Stimulated activated CD4-positive, alpha-beta T cell treated with anti-CD3 and anti-CD28 coated beads, Interleukin-2, amount 100 ng/mL, for 4 hours (primary cell): ENCODE measurements around the gene PRDM16.

Source experiments
- DNase-seq: peaks from one replicate; pipeline ENCODE4 v3.0.0-alpha.2; 2020; ENCODE audit warnings: low read depth

PRDM16 gene

GRCh38 chr1:3399732-3400131 lies 330.7 kb downstream of the PRDM16 start:
- DNase-seq: no peak

DNA sequence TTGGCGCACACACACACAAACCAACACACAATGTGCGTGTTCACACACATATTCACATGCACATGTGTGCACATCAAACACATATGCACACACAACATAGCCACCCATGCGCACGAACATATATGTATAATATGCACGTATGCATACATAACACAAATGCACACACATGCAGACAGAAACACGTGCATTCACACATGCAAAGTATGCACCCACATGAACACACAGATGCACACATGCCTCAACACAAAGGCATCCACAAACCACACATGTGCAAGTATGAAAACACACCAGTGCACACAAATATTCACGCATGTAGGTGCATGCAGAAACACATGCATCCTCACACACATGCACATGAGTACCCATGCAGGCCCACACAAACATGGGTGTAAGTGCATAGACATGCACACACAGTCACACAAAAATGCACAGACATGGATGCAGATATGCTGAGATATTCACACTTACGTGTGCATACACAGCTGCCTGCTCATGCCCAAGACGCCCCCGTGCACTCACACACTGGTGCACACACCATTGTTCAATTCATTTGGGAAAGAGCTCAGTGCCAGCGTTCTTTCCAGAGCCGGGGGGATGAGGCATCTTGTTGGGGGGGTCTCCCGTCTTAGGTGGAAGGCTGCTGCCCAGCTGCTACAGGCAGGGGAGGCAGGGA lies 332.7 kb downstream of the PRDM16 start:
- no peak for DNase-seq

GRCh38 chr1:3402258-3403010 lies 333.4 kb downstream of the PRDM16 start:
- DNase-seq: no peak

DNA sequence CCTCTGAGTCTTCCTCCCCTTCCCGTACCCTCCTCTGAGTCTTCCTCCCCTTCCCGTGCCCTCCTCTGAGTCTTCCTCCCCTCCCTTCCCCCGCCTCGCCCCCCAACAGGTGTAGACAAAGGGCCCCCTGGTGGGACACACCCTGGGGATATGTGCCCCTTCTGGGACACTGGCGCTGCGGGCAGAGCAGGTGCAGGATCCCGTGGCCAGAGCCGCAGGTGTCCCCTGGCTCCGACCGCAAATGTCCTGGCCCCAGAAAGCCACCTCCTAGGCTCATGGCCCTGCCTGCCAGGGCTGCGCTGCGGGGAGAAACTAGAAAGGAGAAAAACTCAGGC lies 334.0 kb downstream of the PRDM16 start:
- DNase-seq: no peak

DNA sequence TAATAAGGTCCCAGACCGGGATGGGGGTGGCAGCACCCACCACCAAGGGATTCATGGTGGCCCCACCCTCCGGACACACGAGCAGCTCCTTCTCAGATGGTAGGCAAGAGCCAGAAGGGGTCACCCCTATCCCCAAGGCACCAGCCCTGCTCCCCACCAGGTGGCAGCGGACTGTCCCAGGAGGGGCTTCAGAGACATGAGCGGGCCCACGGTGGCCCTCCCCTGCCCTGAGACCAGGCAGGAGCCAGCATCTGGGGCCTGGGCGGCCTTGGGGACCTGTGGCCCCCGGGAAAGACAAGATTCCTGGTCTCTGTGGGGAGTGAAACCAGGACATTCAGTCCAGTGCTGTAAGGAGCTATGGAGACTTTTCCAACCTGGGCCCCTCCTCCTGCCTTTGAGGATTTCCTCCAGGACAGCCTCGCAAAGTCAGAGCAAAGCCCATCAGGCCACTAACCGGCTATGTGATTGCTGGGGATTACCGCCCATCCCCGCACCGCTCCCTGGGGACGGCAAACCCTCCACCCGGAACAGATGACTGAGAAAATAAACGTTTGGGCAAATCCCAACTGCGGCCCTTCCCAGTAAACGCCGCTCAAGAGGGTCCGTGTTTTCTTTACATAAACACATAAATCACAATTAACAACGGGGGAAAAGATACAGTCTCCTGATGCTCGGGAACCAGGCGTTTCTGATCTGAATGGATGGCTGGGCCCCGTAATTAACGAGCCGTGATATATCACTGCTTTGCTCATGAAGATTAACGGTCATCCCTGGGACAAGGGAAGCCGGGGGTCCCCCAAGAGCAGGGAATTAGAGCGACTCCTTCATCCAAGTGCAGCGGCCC lies 334.6 kb downstream of the PRDM16 start:
- DNase-seq: no peak

GRCh38 chr1:3404301-3404700 lies 335.3 kb downstream of the PRDM16 start:
- no peak for DNase-seq

- no peak for DNase-seq
Observed at GRCh38 chr1:3404801-3405200, 335.8 kb downstream of the PRDM16 start.

DNA sequence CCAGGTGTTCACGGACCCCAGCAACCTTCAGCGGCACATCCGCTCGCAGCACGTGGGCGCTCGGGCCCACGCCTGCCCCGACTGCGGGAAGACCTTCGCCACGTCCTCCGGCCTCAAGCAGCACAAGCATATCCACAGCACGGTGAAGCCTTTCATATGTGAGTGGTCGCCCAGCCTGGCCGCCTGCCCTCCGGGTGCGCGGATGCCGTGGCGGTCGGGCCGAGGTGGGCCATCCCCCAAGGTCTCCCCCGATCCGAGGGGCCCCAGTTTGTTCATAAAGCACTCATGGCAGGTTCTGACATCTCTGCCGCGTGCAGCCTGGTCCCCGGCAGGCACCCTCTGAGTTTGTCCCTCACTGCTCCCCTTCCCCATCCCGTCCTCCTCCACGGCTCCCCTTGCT lies 336.5 kb downstream of the PRDM16 start:
- no peak for DNase-seq

- no peak for DNase-seq
Observed at GRCh38 chr1:3405974-3406867, 337.2 kb downstream of the PRDM16 start.

- DNase-seq: no peak
Observed at GRCh38 chr1:3407021-3407420, 338.0 kb downstream of the PRDM16 start.

GRCh38 chr1:3408751-3409266 lies 339.8 kb downstream of the PRDM16 start:
- no peak for DNase-seq

DNA sequence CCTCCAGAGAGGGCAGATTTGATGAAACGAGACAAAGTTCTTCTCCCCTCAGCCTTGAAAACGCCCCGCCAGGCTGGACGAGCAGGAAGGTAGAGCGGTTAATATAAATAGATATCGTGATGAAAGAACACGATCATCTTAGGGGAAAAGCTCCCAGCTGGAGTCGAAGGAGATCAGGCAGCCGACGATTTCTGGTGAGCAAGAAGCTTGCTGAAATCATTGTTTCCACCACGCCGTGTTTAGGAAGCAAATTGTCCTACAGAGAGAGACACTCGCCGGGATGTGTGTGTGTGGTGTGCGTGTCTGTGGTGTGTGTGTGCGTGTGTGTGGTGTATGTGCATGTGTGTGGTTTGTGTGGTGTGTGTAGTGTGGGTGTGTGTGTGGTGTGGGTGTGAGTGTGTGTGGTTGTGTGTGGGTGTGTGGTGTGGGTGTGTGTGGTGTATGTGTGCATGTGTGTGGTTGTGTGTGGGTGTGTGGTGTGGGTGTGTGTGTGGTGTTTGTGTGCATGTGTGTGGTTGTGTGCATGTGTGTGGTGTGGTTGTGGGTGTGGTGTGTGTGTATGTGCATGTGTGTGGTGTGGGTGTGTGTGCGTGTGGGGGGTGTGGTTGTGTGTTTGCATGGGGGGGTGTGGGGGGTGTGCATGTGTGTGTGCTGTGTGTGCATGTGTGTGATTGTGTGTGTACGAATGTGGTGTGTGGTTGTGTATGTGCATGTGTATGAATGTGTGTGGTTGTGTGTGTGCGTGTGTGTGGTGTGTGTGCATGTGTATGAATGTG lies 340.6 kb downstream of the PRDM16 start:
- DNase-seq: no peak

GRCh38 chr1:3410142-3410925 lies 341.3 kb downstream of the PRDM16 start:
- DNase-seq: no peak

- no peak for DNase-seq
Observed at GRCh38 chr1:3411806-3412205, 342.8 kb downstream of the PRDM16 start.

- no peak for DNase-seq
Observed at GRCh38 chr1:3412376-3412775, 343.4 kb downstream of the PRDM16 start.

GRCh38 chr1:3413975-3414710 lies 345.1 kb downstream of the PRDM16 start:
- DNase-seq: no peak

DNA sequence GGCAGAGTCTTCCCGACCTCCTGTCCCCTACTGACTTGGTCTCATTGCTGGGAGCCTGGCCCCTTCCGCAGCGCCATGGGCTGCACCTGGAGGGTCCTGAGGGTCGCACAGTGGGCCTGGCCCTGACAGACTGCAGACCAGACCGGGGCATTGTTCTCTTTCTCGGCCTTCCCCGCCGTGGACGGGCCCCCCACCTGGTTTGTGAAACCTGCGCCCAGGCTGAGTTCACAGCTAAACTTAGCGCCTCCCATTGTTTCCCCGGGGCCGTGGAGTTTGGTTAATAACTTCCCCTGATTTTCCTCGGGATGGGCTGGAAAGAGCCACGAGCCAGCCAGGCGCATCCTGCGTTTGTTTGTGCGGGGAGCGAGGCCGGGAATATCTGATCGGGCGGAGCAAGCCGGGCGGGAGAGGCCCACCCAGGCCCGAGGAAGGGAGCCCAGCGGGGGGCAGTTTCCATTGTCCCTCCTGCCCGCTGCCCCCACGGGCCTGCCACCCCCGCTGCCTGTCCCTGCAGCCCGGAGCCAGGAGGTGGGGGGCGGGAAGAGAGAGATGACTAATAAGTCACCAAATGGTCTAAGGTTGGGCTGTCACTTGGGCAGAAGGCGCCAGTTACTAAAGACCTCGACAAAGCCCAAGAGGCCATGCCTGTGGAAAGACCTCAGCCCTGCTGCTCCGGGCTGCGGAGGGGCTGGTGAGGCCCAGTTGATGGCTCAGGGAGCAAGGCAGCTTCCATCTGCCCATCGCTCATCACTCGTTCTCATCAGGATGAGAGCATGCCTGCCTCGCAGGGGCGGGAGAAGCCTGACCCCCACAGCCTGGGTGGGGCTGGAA lies 346.5 kb downstream of the PRDM16 start:
- DNase-seq: no peak

DNA sequence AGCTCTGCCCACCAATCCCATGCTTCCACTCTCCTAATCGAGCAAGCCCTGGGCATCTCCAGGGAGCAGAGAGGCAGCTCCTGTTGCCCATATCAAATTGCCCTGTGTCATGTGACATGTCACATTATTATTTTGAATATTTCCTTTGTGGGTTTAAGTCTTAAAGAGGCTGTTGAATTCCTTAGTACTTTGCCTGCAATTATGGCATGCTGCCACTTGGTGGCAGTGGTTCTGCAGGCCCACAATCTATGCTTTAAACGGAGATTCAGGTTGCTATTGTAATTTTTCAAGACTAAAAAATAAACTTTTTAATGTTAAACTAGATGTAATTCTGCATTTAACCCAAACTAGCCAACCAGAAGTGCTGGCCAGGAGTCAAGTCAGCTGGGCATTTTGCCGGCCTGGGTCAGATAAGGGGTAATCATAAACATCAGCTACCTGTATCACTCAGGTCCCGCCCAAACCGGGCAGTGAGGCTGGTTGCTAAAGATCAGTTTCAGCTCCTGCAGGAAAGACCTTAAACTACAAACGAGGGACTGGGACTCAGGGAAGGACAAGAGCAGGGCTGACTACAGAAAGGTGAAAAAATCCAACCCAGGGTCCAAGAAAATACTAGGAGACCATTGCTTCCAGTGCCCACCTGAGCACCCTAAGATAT lies 348.2 kb downstream of the PRDM16 start:
- DNase-seq: no peak
